Mucosa of descending colon (tissue), 3 donors: ENCODE data around the gene OPCML. TPM values are rescaled to one million over a fixed set of nuclear protein-coding genes. Genes with fewer than 3 reads are reported as not detected.

ENCODE experiments used
- ATAC-seq: fragments of 200-7000 bp; cut with Tn5 transposase; one replicate; pipeline ENCODE4 v1.9.1; 2020; ENCODE audit warnings: mild to moderate bottlenecking, moderate library complexity
- DNase-seq, 3 donors: peaks; one replicate each; pipeline ENCODE4 v3.0.0-alpha.2; 2020
- H3K36me3 ChIP-seq: fragments of 200-600 bp; one replicate; pipeline ENCODE4 v1.8.0; 2021; ENCODE audit warnings: low read depth, mild to moderate bottlenecking
- H3K4me1 ChIP-seq: fragments of 200-600 bp; one replicate; pipeline ENCODE4 v1.8.0; 2021; ENCODE audit warnings: low read depth, mild to moderate bottlenecking
- H3K4me3 ChIP-seq: fragments of 200-600 bp; one replicate; pipeline ENCODE4 v1.8.0; 2021; ENCODE audit warnings: mild to moderate bottlenecking
- H3K9me3 ChIP-seq: fragments of 200-600 bp; one replicate; pipeline ENCODE4 v1.8.0; 2021; ENCODE audit warnings: mild to moderate bottlenecking
- intact Hi-C, 2 donors: fragments of 100-400 bp; cut with DNase I in 1 of 2; cut with micrococcal nuclease in 1 of 2; formaldehyde crosslinking; loops; one replicate each; pipeline versions ENCODE4 v1.11.0 to v1.11.1; 2022; cut with DNase I, micrococcal nuclease
- total RNA-seq, 3 donors: library from RNA; stranded (reverse); fragmentation: NEBNext Ultra II Directional in 2 of 3; extraction: Animal tissue kit (Norgen Biotek cat#: 25700) in 2 of 3; gene quantifications; one replicate each; pipeline versions ENCODE4 v1.2.1 to v1.2.4, GENCODE V29; 2021 to 2023
- TF ChIP-seq, protein P1 (sequence below): fragments of 200-600 bp; IDR thresholded peaks from one replicate; pipeline ENCODE4 v1.8.0; 2022; ENCODE audit warnings: antibody characterized with exemption, mild to moderate bottlenecking
- donor health status: DM: no; HTN: no; CAD: no; lungs with moderate emphysema.
- donor health status: DM: no; HTN: no; CAD: no.
- donor health status: DM: no; HTN: yes; CAD: no.

OPCML gene
- total RNA-seq, 3 donors from 2014 or later, result 0.10 to 0.47 TPM; not detected in 1

GRCh38 chr11:133263332-133263731 lies 269.0 kb downstream of the OPCML start:
- intact Hi-C loops, result no loop called here
- H3K36me3 ChIP-seq, result no peaks in the 10 kb centered on the region
- TF ChIP-seq, protein P1, sequence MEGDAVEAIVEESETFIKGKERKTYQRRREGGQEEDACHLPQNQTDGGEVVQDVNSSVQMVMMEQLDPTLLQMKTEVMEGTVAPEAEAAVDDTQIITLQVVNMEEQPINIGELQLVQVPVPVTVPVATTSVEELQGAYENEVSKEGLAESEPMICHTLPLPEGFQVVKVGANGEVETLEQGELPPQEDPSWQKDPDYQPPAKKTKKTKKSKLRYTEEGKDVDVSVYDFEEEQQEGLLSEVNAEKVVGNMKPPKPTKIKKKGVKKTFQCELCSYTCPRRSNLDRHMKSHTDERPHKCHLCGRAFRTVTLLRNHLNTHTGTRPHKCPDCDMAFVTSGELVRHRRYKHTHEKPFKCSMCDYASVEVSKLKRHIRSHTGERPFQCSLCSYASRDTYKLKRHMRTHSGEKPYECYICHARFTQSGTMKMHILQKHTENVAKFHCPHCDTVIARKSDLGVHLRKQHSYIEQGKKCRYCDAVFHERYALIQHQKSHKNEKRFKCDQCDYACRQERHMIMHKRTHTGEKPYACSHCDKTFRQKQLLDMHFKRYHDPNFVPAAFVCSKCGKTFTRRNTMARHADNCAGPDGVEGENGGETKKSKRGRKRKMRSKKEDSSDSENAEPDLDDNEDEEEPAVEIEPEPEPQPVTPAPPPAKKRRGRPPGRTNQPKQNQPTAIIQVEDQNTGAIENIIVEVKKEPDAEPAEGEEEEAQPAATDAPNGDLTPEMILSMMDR, result no peak
- ATAC-seq (peak; percentile 32), DNase-seq (no peak)
- no peaks in the 10 kb centered on the region for H3K4me1 ChIP-seq
- no peaks in the 10 kb centered on the region for H3K9me3 ChIP-seq
- H3K4me3 ChIP-seq, result no peak overlapping the region

- Histone ChIP-seq H3K9me3 (no peaks in the 10 kb centered on the region), H3K4me1 (no peaks in the 10 kb centered on the region), H3K4me3 (no peak overlapping the region), H3K36me3 (no peaks in the 10 kb centered on the region)
- intact Hi-C loops, result no loop called here
- TF ChIP-seq, protein P1, result no peak
- DNase-seq (no peak), ATAC-seq (no peak)
Observed at GRCh38 chr11:133258751-133259150, 273.6 kb downstream of the OPCML start.

DNA sequence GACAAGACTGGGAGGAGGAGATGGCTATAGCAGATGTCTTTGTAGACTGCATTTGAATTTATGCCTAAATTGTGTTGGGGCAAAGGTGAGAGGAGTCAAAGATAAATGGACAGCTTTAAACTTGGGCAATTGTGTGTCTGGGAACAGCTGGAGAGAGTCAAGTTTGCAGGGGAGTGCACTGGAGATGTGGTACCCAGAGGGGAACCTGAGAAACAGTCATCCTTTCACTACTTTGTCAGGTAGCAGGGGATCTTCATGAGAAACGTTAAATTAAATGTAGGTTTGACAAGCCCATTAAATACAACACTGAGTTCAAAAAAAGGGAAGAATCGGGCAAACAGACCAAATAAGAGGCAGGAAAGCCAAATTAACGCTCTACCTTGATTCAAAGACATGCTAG lies 277.7 kb downstream of the OPCML start:
- Histone ChIP-seq H3K4me1 (no peaks in the 10 kb centered on the region), H3K9me3 (no peaks in the 10 kb centered on the region), H3K4me3 (no peak overlapping the region), H3K36me3 (no peaks in the 10 kb centered on the region)
- intact Hi-C loops, result no loop called here
- ATAC-seq (no peak), DNase-seq (no peak)
- TF ChIP-seq, protein P1, result no peak

DNA sequence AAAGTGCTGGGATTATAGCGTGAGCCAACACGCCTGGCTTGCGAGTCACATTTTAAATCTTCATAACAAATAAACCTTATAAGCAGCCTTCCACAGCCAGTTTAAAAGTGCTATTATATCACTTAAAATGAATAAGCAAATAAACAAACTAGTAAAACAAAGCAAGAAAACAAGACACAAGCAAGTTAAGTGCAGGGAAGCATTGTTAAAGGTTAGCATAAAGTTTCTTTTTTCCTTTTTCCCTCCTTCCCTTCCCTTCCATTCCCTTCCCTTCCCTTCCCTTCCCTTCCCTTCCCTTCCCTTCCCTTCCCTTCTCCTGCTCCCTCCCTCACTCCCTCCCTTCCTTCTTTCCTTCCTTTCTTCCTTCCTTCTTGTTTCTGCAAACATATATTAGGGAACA lies 278.7 kb downstream of the OPCML start:
- no peaks in the 10 kb centered on the region for H3K4me1 ChIP-seq
- no peak overlapping the region for H3K4me3 ChIP-seq
- no peaks in the 10 kb centered on the region for H3K36me3 ChIP-seq
- no peaks in the 10 kb centered on the region for H3K9me3 ChIP-seq
- TF ChIP-seq, protein P1, result no peak
- ATAC-seq (no peak), DNase-seq (no peak)
- intact Hi-C loops, result no loop called here

GRCh38 chr11:133251841-133252240 lies 280.5 kb downstream of the OPCML start:
- intact Hi-C loops, result no loop called here
- DNase-seq (no peak), ATAC-seq (no peak)
- Histone ChIP-seq H3K4me1 (no peaks in the 10 kb centered on the region), H3K36me3 (no peaks in the 10 kb centered on the region), H3K4me3 (no peak overlapping the region), H3K9me3 (no peaks in the 10 kb centered on the region)
- TF ChIP-seq, protein P1, result no peak

- DNase-seq (no peak), ATAC-seq (no peak)
- Histone ChIP-seq H3K4me1 (no peaks in the 10 kb centered on the region), H3K36me3 (no peaks in the 10 kb centered on the region), H3K9me3 (no peaks in the 10 kb centered on the region), H3K4me3 (no peak overlapping the region)
- TF ChIP-seq, protein P1, result no peak
- intact Hi-C loops, result no loop called here
Observed at GRCh38 chr11:133249530-133249929, 282.8 kb downstream of the OPCML start.
